Retinal pigment epithelial cell (primary cell): ENCODE measurements around the gene LYST.
A peak's percentile ranks its signal among the peaks of the same experiment; 100 is the strongest.

ENCODE experiments used
- DNase-seq: peaks from one replicate; pipeline ENCODE4 v3.0.0-alpha.2; 2010; ENCODE audit warnings: low read depth
- H3K4me3 ChIP-seq: 2 replicates; pipeline ENCODE4 v1.5.1; 2011; ENCODE audit warnings: mild to moderate bottlenecking, low read length, control low read depth, moderate library complexity
- CTCF ChIP-seq: conservative IDR thresholded peaks from 2 replicates; pipeline ENCODE4 v1.5.1; 2011; ENCODE audit warnings: low read depth, low read length, control low read depth, inconsistent platforms

LYST gene

GRCh38 chr1:235844776-235845175, 21.9 kb downstream of the LYST start:
- no peak overlapping the region for H3K4me3 ChIP-seq
- no peak for DNase-seq
- no peak for TF ChIP-seq CTCF

GRCh38 chr1:235843461-235843961, 23.2 kb downstream of the LYST start:
- H3K4me3 ChIP-seq = no peak overlapping the region
- TF ChIP-seq CTCF = peak; percentile 66
- no peak for DNase-seq

GRCh38 chr1:235841938-235842545, 24.7 kb downstream of the LYST start:
- H3K4me3 ChIP-seq = no peak overlapping the region
- DNase-seq = no peak
- no peak for TF ChIP-seq CTCF

GRCh38 chr1:235838021-235838420, 28.7 kb downstream of the LYST start:
- no peak for DNase-seq
- no peak overlapping the region for H3K4me3 ChIP-seq
- TF ChIP-seq CTCF = no peak

- DNase-seq = no peak
- TF ChIP-seq CTCF = no peak
- H3K4me3 ChIP-seq = no peak overlapping the region
Measured at GRCh38 chr1:235835226-235835625, 31.5 kb downstream of the LYST start.

- H3K4me3 ChIP-seq = no peak overlapping the region
- no peak for DNase-seq
- TF ChIP-seq CTCF = no peak
Measured at GRCh38 chr1:235834620-235835019, 32.1 kb downstream of the LYST start.

GRCh38 chr1:235832011-235832410, 34.7 kb downstream of the LYST start:
- TF ChIP-seq CTCF = no peak
- H3K4me3 ChIP-seq = no peak overlapping the region
- no peak for DNase-seq
